Panc1 (cell line): ENCODE data around the gene FLT1. TPM values are rescaled to one million over a fixed set of nuclear protein-coding genes. Genes with fewer than 3 reads are reported as not detected.

Source experiments
- ATAC-seq: fragments of 200-7000 bp; cut with Tn5 transposase; 2 replicates; pipeline ENCODE4 v1.9.1; 2020; ENCODE audit warnings: mild to moderate bottlenecking, moderate library complexity
- BruUV-seq: library from RNA; stranded (reverse); fragments of 400-500 nt; replicated peaks from 2 replicates; lab custom pipeline; 2021; lab: Mats Ljungman, UMichigan
- CTCF ChIA-PET: fragments of 300-600 bp; sonication (Branson Sonifier 250); formaldehyde crosslinking; loops from one replicate; lab custom pipeline; 2022; ENCODE audit warnings: antibody characterized with exemption; lab: Charles Lee
- POLR2A ChIA-PET: fragments of 300-600 bp; sonication (Branson Sonifier 250); formaldehyde crosslinking; loops from one replicate; lab custom pipeline; 2022; ENCODE audit warnings: antibody characterized with exemption; lab: Charles Lee
- DNase-seq: peaks from one replicate; pipeline ENCODE4 v3.0.0-alpha.2; 2010; ENCODE audit warnings: low read depth, low spot score
- H3K27ac ChIP-seq: 2 replicates; pipeline ENCODE4 v1.5.1; 2011; ENCODE audit warnings: mild to moderate bottlenecking, low read length, inconsistent platforms
- H3K27me3 ChIP-seq: fragments of 200-500 bp; sonication (Bioruptor generic); 2 replicates; pipeline ENCODE4 v1.6.0; 2014; ENCODE audit warnings: low read length, inconsistent platforms; ENCODE audit not compliant: control insufficient read depth, insufficient read depth
- H3K36me3 ChIP-seq: fragments of 200-500 bp; sonication (Bioruptor generic); 2 replicates; pipeline ENCODE4 v1.5.1; 2014; ENCODE audit warnings: inconsistent platforms, mild to moderate bottlenecking, low read length, moderate library complexity; ENCODE audit not compliant: control insufficient read depth, insufficient read depth
- H3K4me1 ChIP-seq: 2 replicates; pipeline ENCODE4 v1.5.1; 2011; ENCODE audit warnings: inconsistent platforms, mild to moderate bottlenecking, low read length, moderate library complexity; ENCODE audit not compliant: control insufficient read depth, insufficient read depth
- H3K4me3 ChIP-seq, 2 experiments: 2 replicates each; pipeline ENCODE4 v1.5.1; 2011 to 2012; ENCODE audit warnings: low read depth in 2 of 2, low read length in 2 of 2, mild to moderate bottlenecking in 2 of 2, inconsistent platforms in 1 of 2, moderate library complexity in 1 of 2
- H3K9me3 ChIP-seq: fragments of 200-500 bp; sonication (Bioruptor generic); 2 replicates; pipeline ENCODE4 v1.5.1; 2014; ENCODE audit warnings: low read depth, mild to moderate bottlenecking, inconsistent platforms, low read length, moderate library complexity; ENCODE audit not compliant: control insufficient read depth, insufficient read depth
- POLR2AphosphoS5 ChIP-seq: IDR thresholded peaks from 2 replicates; pipeline ENCODE4 v1.6.1; 2012; ENCODE audit warnings: mild to moderate bottlenecking, low read depth, low read length, moderate library complexity
- SIN3A ChIP-seq: IDR thresholded peaks from 2 replicates; pipeline ENCODE4 v1.6.1; 2012; ENCODE audit warnings: low read depth, mild to moderate bottlenecking, low read length, moderate library complexity, borderline replicate concordance; ENCODE audit not compliant: insufficient read depth
- TCF7L2 ChIP-seq: IDR thresholded peaks from 2 replicates; pipeline ENCODE4 v1.6.1; 2011; ENCODE audit warnings: mild to moderate bottlenecking, low read depth, low read length, inconsistent platforms
- in situ Hi-C: cut with HindIII; loops from 2 replicates; pipeline ENCODE4 v1.10.0; 2016; ENCODE audit warnings: low sequenced_read_pairs, low pct_unique_long_range_greater_than_20kb
- intact Hi-C: fragments of 100-400 bp; cut with micrococcal nuclease; formaldehyde crosslinking; loops from one replicate; pipeline ENCODE4 v1.10.0; 2022; ENCODE audit not compliant: unreplicated experiment
- total RNA-seq: library from RNA; stranded (reverse); gene quantifications from one replicate; pipeline ENCODE4 v1.2.1, GENCODE V29; 2021; ENCODE audit not compliant: unreplicated experiment
- TF ChIP-seq, protein P1 (sequence below): fragments of 450-650 bp; IDR thresholded peaks from 2 replicates; pipeline ENCODE4 v1.5.1; 2017; ENCODE audit warnings: mild to moderate bottlenecking
- TF ChIP-seq, protein P2 (sequence below), 2 experiments: IDR thresholded peaks; 2 replicates each; pipeline ENCODE4 v1.6.1; 2011 to 2012; ENCODE audit warnings: low read depth in 2 of 2, control low read depth in 1 of 2, low read length in 1 of 2, mild to moderate bottlenecking in 1 of 2, moderate library complexity in 1 of 2; ENCODE audit not compliant: insufficient read depth in 1 of 2

Gene FLT1
- total RNA-seq, 1 experiment from 2014 or later: 0.15 TPM

- H3K4me1 ChIP-seq: no peaks in the 10 kb centered on the region
- ChIA-PET CTCF (no interaction called here), POLR2A (no interaction called here)
- DNase-seq: no peak
- no peak overlapping the region for H3K4me3 ChIP-seq
- H3K27me3 ChIP-seq: no peaks in the 10 kb centered on the region
- in situ Hi-C loops (no loop called here), intact Hi-C loops (no loop called here)
- no peak overlapping the region for H3K27ac ChIP-seq
- H3K36me3 ChIP-seq: no peaks in the 10 kb centered on the region
- no peak for ATAC-seq
- H3K9me3 ChIP-seq: no peaks in the 10 kb centered on the region
- TF ChIP-seq, protein P1, sequence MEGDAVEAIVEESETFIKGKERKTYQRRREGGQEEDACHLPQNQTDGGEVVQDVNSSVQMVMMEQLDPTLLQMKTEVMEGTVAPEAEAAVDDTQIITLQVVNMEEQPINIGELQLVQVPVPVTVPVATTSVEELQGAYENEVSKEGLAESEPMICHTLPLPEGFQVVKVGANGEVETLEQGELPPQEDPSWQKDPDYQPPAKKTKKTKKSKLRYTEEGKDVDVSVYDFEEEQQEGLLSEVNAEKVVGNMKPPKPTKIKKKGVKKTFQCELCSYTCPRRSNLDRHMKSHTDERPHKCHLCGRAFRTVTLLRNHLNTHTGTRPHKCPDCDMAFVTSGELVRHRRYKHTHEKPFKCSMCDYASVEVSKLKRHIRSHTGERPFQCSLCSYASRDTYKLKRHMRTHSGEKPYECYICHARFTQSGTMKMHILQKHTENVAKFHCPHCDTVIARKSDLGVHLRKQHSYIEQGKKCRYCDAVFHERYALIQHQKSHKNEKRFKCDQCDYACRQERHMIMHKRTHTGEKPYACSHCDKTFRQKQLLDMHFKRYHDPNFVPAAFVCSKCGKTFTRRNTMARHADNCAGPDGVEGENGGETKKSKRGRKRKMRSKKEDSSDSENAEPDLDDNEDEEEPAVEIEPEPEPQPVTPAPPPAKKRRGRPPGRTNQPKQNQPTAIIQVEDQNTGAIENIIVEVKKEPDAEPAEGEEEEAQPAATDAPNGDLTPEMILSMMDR: no peak
- TF ChIP-seq TCF7L2 (no peak), POLR2AphosphoS5 (no peak), SIN3A (no peak)
- TF ChIP-seq, protein P2, sequence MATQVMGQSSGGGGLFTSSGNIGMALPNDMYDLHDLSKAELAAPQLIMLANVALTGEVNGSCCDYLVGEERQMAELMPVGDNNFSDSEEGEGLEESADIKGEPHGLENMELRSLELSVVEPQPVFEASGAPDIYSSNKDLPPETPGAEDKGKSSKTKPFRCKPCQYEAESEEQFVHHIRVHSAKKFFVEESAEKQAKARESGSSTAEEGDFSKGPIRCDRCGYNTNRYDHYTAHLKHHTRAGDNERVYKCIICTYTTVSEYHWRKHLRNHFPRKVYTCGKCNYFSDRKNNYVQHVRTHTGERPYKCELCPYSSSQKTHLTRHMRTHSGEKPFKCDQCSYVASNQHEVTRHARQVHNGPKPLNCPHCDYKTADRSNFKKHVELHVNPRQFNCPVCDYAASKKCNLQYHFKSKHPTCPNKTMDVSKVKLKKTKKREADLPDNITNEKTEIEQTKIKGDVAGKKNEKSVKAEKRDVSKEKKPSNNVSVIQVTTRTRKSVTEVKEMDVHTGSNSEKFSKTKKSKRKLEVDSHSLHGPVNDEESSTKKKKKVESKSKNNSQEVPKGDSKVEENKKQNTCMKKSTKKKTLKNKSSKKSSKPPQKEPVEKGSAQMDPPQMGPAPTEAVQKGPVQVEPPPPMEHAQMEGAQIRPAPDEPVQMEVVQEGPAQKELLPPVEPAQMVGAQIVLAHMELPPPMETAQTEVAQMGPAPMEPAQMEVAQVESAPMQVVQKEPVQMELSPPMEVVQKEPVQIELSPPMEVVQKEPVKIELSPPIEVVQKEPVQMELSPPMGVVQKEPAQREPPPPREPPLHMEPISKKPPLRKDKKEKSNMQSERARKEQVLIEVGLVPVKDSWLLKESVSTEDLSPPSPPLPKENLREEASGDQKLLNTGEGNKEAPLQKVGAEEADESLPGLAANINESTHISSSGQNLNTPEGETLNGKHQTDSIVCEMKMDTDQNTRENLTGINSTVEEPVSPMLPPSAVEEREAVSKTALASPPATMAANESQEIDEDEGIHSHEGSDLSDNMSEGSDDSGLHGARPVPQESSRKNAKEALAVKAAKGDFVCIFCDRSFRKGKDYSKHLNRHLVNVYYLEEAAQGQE (IDR thresholded peaks at IDR 0.05; ENCODE audit: insufficient read depth in 1 of 2, low read depth in 2 of 2, low read length in 1 of 2): no peak
- no TSS peak for BruUV-seq
Observed at GRCh38 chr13:28503182-28503967, 8.4 kb upstream of the FLT1 start.

GRCh38 chr13:28501547-28501946 is 6.6 kb upstream of the FLT1 start:
- DNase-seq (no peak), ATAC-seq (no peak)
- TF ChIP-seq, protein P1: no peak
- ChIA-PET CTCF (no interaction called here), POLR2A (no interaction called here)
- Histone ChIP-seq H3K27me3 (peaks cover 8% of the 10 kb centered on the region; the same call in 1 of the 2 replicates), H3K4me1 (no peaks in the 10 kb centered on the region), H3K9me3 (no peaks in the 10 kb centered on the region), H3K36me3 (no peaks in the 10 kb centered on the region), H3K4me3 (no peak overlapping the region), H3K27ac (no peak overlapping the region)
- intact Hi-C loops: no loop called here
- no TSS peak for BruUV-seq
- in situ Hi-C loops: no loop called here
